Measurements from ENCODE around the gene SEC14L1. TPM values are rescaled to one million over a fixed set of nuclear protein-coding genes. Genes with fewer than 3 reads are reported as not detected.

Gene SEC14L1
- total RNA-seq, 4 donors from 2014 or later = 38.4 to 86.1 (median 40.1) TPM

DNA sequence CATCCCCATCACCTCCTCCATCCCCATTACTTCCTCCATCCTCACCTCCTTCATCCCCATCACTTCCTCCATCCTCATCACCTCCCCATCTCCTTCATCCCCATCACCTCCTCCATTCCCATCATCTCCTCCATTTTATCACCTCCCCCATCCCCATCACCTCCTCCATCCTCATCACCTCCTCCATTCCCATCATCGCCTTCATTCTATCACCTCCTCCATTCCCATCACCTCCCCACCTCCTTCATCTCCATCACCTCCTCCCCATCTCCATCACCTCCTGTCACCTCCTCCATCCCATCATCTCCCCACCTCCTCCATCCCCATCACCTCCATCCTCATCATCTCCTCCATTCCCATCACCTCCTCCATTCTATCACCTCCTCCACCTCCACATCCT, 116.4 kb downstream of the SEC14L1 start:
- Histone ChIP-seq H3K4me1 (peaks cover 0 to 17% (median 0%) of the 10 kb centered on the region in 3 donors), H3K9me3 (no peaks in the 10 kb centered on the region), H3K27me3 (peaks cover 4% of the 10 kb centered on the region), H3K36me3 (no peaks in the 10 kb centered on the region), H3K4me3 (no peak overlapping the region), H3K27ac (no peak overlapping the region)
- TF ChIP-seq POLR2A (IDR thresholded peaks at IDR 0.05) (no peak), CTCF (IDR thresholded peaks at IDR 0.05) (no peak), POLR2AphosphoS5 (IDR thresholded peaks at IDR 0.05) (no peak), EP300 (IDR thresholded peaks at IDR 0.05) (no peak)
- no peak for ATAC-seq
- 93 to 100% methylated on average over 1 of the region's 1 CpG for WGBS, 2 donors (ENCODE audit: low coverage in 1 of 2)

- 57% methylated on average over 9 of the region's 27 CpGs; no CpG with 5 or more reads in 1 of the 2 donors for WGBS, 2 donors (ENCODE audit: low coverage in 1 of 2)
- H3K27ac ChIP-seq = no peak overlapping the region
- peaks cover 0 to 17% (median 0%) of the 10 kb centered on the region in 3 donors for H3K4me1 ChIP-seq
- no peak for TF ChIP-seq POLR2AphosphoS5 (IDR thresholded peaks at IDR 0.05)
- TF ChIP-seq POLR2A (IDR thresholded peaks at IDR 0.05) = no peak
- TF ChIP-seq CTCF (IDR thresholded peaks at IDR 0.05) = no peak
- no peak for TF ChIP-seq EP300 (IDR thresholded peaks at IDR 0.05)
- H3K36me3 ChIP-seq = no peaks in the 10 kb centered on the region
- H3K27me3 ChIP-seq = peaks cover 4% of the 10 kb centered on the region
- no peaks in the 10 kb centered on the region for H3K9me3 ChIP-seq
- no peak overlapping the region for H3K4me3 ChIP-seq
- no peak for ATAC-seq
These were observed 117.1 kb downstream of the SEC14L1 start for GRCh38 chr17:77257596-77258458.

GRCh38 chr17:77258638-77259037, 117.9 kb downstream of the SEC14L1 start:
- no peak overlapping the region for H3K27ac ChIP-seq
- peaks cover 4% of the 10 kb centered on the region for H3K27me3 ChIP-seq
- H3K9me3 ChIP-seq = no peaks in the 10 kb centered on the region
- peaks cover 0 to 17% (median 0%) of the 10 kb centered on the region in 3 donors for H3K4me1 ChIP-seq
- no peak overlapping the region for H3K4me3 ChIP-seq
- no peak for ATAC-seq
- 84% methylated on average over 5 to 7 of the region's 12 CpGs for WGBS, 2 donors (ENCODE audit: low coverage in 1 of 2)
- H3K36me3 ChIP-seq = no peaks in the 10 kb centered on the region
- TF ChIP-seq CTCF (IDR thresholded peaks at IDR 0.05) = no peak
- TF ChIP-seq POLR2AphosphoS5 (IDR thresholded peaks at IDR 0.05) = no peak
- no peak for TF ChIP-seq POLR2A (IDR thresholded peaks at IDR 0.05)
- no peak for TF ChIP-seq EP300 (IDR thresholded peaks at IDR 0.05)

GRCh38 chr17:77264617-77265230, 124.0 kb downstream of the SEC14L1 start:
- Histone ChIP-seq H3K9me3 (no peaks in the 10 kb centered on the region), H3K4me3 (no peak overlapping the region), H3K36me3 (no peaks in the 10 kb centered on the region), H3K4me1 (no peaks in the 10 kb centered on the region), H3K27me3 (no peaks in the 10 kb centered on the region), H3K27ac (no peak overlapping the region)
- no peak for TF ChIP-seq POLR2A (IDR thresholded peaks at IDR 0.05)
- TF ChIP-seq POLR2AphosphoS5 (IDR thresholded peaks at IDR 0.05) = no peak
- no peak for TF ChIP-seq CTCF (IDR thresholded peaks at IDR 0.05)
- TF ChIP-seq EP300 (IDR thresholded peaks at IDR 0.05) = no peak
- ATAC-seq = no peak
- 54 to 61% methylated on average over 7 to 12 of the region's 22 CpGs for WGBS, 2 donors (ENCODE audit: low coverage in 1 of 2)
